Astrocyte of the spinal cord (primary cell): ENCODE measurements around the gene UQCC3.

Source experiments
- DNase-seq: peaks from one replicate; pipeline ENCODE4 v3.0.0; 2011; ENCODE audit warnings: low read depth, low spot score
- H3K4me3 ChIP-seq: 2 replicates; pipeline ENCODE4 v1.5.1; 2011; ENCODE audit warnings: low read depth, mild to moderate bottlenecking, low read length, moderate library complexity
- CTCF ChIP-seq: IDR thresholded peaks from 2 replicates; pipeline ENCODE4 v1.5.1; 2012; ENCODE audit warnings: low read depth, mild to moderate bottlenecking, low read length, inconsistent platforms
- in situ Hi-C: cut with HindIII; loops from 2 replicates; pipeline ENCODE4 v1.10.0; 2017; ENCODE audit warnings: low sequenced_read_pairs

The UQCC3 gene

GRCh38 chr11:62716206-62716605 is 44.7 kb downstream of the UQCC3 start:
- H3K4me3 ChIP-seq: no peak overlapping the region
- no peak for DNase-seq
- no peak for TF ChIP-seq CTCF
- in situ Hi-C loops: no loop called here

GRCh38 chr11:62716816-62717215 is 45.3 kb downstream of the UQCC3 start:
- DNase-seq: no peak
- H3K4me3 ChIP-seq: no peak overlapping the region
- TF ChIP-seq CTCF: no peak
- in situ Hi-C loops: no loop called here

GRCh38 chr11:62719302-62719978 is 48.0 kb downstream of the UQCC3 start:
- DNase-seq: no peak
- in situ Hi-C loops: no loop called here
- no peak for TF ChIP-seq CTCF
- no peak overlapping the region for H3K4me3 ChIP-seq

- in situ Hi-C loops: no loop called here
- peak; percentile 13 for TF ChIP-seq CTCF
- H3K4me3 ChIP-seq: no peak overlapping the region
- DNase-seq: peak; percentile 39
These were observed 50.5 kb downstream of the UQCC3 start for GRCh38 chr11:62721994-62722393.
